IMR-90 (cell line): Measurements from ENCODE around the gene CNP. TPM values are rescaled to one million over a fixed set of nuclear protein-coding genes. Genes with fewer than 3 reads are reported as not detected.

Experiments
- ATAC-seq: fragments of 200-7000 bp; cut with Tn5 transposase; 2 replicates; pipeline ENCODE4 v1.9.1; 2020; ENCODE audit warnings: low read depth, mild to moderate bottlenecking, moderate library complexity
- BruUV-seq: library from RNA; stranded (reverse); fragments of 400-500 nt; replicated peaks from 2 replicates; lab custom pipeline; 2021; lab: Mats Ljungman, UMichigan
- CTCF ChIA-PET: fragments of 300-600 bp; formaldehyde crosslinking; extraction: SDS; loops from one replicate; lab custom pipeline; 2021; ENCODE audit warnings: antibody characterized with exemption; lab: Yijun Ruan, JAX
- POLR2A ChIA-PET: fragments of 300-600 bp; sonication (Branson Sonifier 250); formaldehyde crosslinking; loops from one replicate; lab custom pipeline; 2022; ENCODE audit warnings: antibody characterized with exemption; ENCODE audit not compliant: unreplicated experiment; lab: Charles Lee
- DNase-seq: peaks from one replicate; pipeline ENCODE4 v3.0.0; 2013
- H2AFZ ChIP-seq: replicated peaks from 2 replicates; pipeline ENCODE3; 2013; ENCODE audit warnings: low read length, mild to moderate bottlenecking; ENCODE audit not compliant: poor library complexity
- H2AK5ac ChIP-seq: 2 replicates; pipeline ENCODE4 v1.6.1; 2013; ENCODE audit warnings: low read depth, low read length, inconsistent platforms
- H2AK9ac ChIP-seq: replicated peaks from 2 replicates; pipeline ENCODE3; 2013; ENCODE audit warnings: mild to moderate bottlenecking, low read depth, low read length, moderate library complexity; ENCODE audit not compliant: poor library complexity
- H2BK120ac ChIP-seq: 2 replicates; pipeline ENCODE4 v1.6.1; 2013; ENCODE audit warnings: low read depth, low read length, inconsistent platforms
- H2BK15ac ChIP-seq: 3 replicates; pipeline ENCODE4 v1.6.1; 2013; ENCODE audit warnings: low read depth, low read length, inconsistent platforms
- H2BK20ac ChIP-seq: 2 replicates; pipeline ENCODE4 v1.6.1; 2013; ENCODE audit warnings: low read depth, mild to moderate bottlenecking, inconsistent platforms, low read length, moderate library complexity
- H2BK5ac ChIP-seq: 2 replicates; pipeline ENCODE4 v1.6.1; 2013; ENCODE audit warnings: mild to moderate bottlenecking, low read depth, low read length, inconsistent platforms; ENCODE audit not compliant: poor library complexity, severe bottlenecking
- H3K14ac ChIP-seq: replicated peaks from 2 replicates; pipeline ENCODE4 v1.6.1; 2013; ENCODE audit warnings: low read depth, low read length, inconsistent platforms
- H3K18ac ChIP-seq: 2 replicates; pipeline ENCODE4 v1.6.1; 2013; ENCODE audit warnings: low read depth, low read length, control low read depth
- H3K23ac ChIP-seq: 2 replicates; pipeline ENCODE4 v1.6.1; 2013; ENCODE audit warnings: low read depth, low read length, inconsistent platforms
- H3K27ac ChIP-seq: 2 replicates; pipeline ENCODE4 v1.5.1; 2013; ENCODE audit warnings: mild to moderate bottlenecking, control low read depth, low read length; ENCODE audit not compliant: insufficient read depth
- H3K27me3 ChIP-seq: 2 replicates; pipeline ENCODE4 v1.6.1; 2013; ENCODE audit warnings: low read length; ENCODE audit not compliant: control insufficient read depth, insufficient read depth
- H3K36me3 ChIP-seq: 2 replicates; pipeline ENCODE4 v1.6.1; 2013; ENCODE audit warnings: low read length, mixed read lengths; ENCODE audit not compliant: control insufficient read depth, insufficient read depth
- H3K4ac ChIP-seq: 2 replicates; pipeline ENCODE4 v1.6.1; 2013; ENCODE audit warnings: low read depth, low read length, inconsistent platforms
- H3K4me1 ChIP-seq: 2 replicates; pipeline ENCODE4 v1.6.1; 2013; ENCODE audit warnings: low read length, mixed read lengths; ENCODE audit not compliant: control insufficient read depth, insufficient read depth
- H3K4me2 ChIP-seq: 2 replicates; pipeline ENCODE4 v1.6.1; 2013; ENCODE audit warnings: low read depth, mild to moderate bottlenecking, control low read depth, low read length, moderate library complexity
- H3K4me3 ChIP-seq: 2 replicates; pipeline ENCODE4 v1.5.1; 2013; ENCODE audit warnings: low read depth, mild to moderate bottlenecking, control low read depth, low read length, moderate library complexity; ENCODE audit not compliant: insufficient read depth
- H3K56ac ChIP-seq: 2 replicates; pipeline ENCODE4 v1.6.1; 2013; ENCODE audit warnings: low read length, inconsistent platforms; ENCODE audit not compliant: insufficient read depth; ENCODE audit errors: extremely low read depth
- H3K79me1 ChIP-seq, 2 experiments: 2 replicates each; pipeline ENCODE4 v1.6.1; 2013; ENCODE audit warnings: low read length in 2 of 2, inconsistent platforms in 1 of 2, low read depth in 1 of 2
- H3K9ac ChIP-seq: 2 replicates; pipeline ENCODE4 v1.6.1; 2013; ENCODE audit warnings: low read depth, low read length, control low read depth
- H3K9me1 ChIP-seq: 2 replicates; pipeline ENCODE4 v1.6.1; 2013; ENCODE audit warnings: low read length, inconsistent platforms; ENCODE audit not compliant: insufficient read depth
- H3K9me3 ChIP-seq: 2 replicates; pipeline ENCODE4 v1.6.1; 2013; ENCODE audit warnings: low read length; ENCODE audit not compliant: control insufficient read depth, insufficient read depth
- H4K20me1 ChIP-seq: 2 replicates; pipeline ENCODE4 v1.6.1; 2013; ENCODE audit warnings: low read length, inconsistent platforms; ENCODE audit not compliant: insufficient read depth
- H4K5ac ChIP-seq: 2 replicates; pipeline ENCODE4 v1.6.1; 2013; ENCODE audit warnings: mild to moderate bottlenecking, low read depth, low read length, control low read depth
- H4K8ac ChIP-seq, 2 experiments: 2 replicates each; pipeline ENCODE4 v1.6.1; 2013; ENCODE audit warnings: low read depth in 2 of 2, low read length in 2 of 2, control low read depth in 1 of 2, inconsistent platforms in 1 of 2
- H4K91ac ChIP-seq: 2 replicates; pipeline ENCODE4 v1.6.1; 2013; ENCODE audit warnings: low read depth, low read length, inconsistent platforms; ENCODE audit not compliant: insufficient read depth
- CEBPB ChIP-seq: IDR thresholded peaks from 2 replicates; pipeline ENCODE4 v1.6.1; 2012; ENCODE audit warnings: low read depth, low read length, improper control_type of control experiment
- CHD1 ChIP-seq: IDR thresholded peaks from 2 replicates; pipeline ENCODE4 v1.6.1; 2012; ENCODE audit warnings: low read depth, low read length, improper control_type of control experiment
- FOS ChIP-seq: fragments of 150-350 bp; IDR thresholded peaks from 2 replicates; pipeline ENCODE4 v1.6.1; 2016; ENCODE audit warnings: low read depth, low read length
- MAFK ChIP-seq: IDR thresholded peaks from 2 replicates; pipeline ENCODE4 v1.6.1; 2012; ENCODE audit warnings: low read depth, low read length, improper control_type of control experiment
- MAZ ChIP-seq: IDR thresholded peaks from 2 replicates; pipeline ENCODE4 v1.6.1; 2012; ENCODE audit warnings: low read depth, mild to moderate bottlenecking, low read length, improper control_type of control experiment, moderate library complexity, borderline replicate concordance
- MXI1 ChIP-seq: IDR thresholded peaks from 2 replicates; pipeline ENCODE4 v1.6.1; 2012; ENCODE audit warnings: low read depth, mild to moderate bottlenecking, low read length, moderate library complexity, borderline replicate concordance
- NFE2L2 ChIP-seq: fragments of 150-350 bp; IDR thresholded peaks from 2 replicates; pipeline ENCODE4 v1.6.1; 2016; ENCODE audit warnings: low read depth, mild to moderate bottlenecking, low read length
- POLR2A ChIP-seq: IDR thresholded peaks from 2 replicates; pipeline ENCODE4 v1.6.1; 2012; ENCODE audit warnings: mild to moderate bottlenecking, low read depth, low read length
- RAD21 ChIP-seq: IDR thresholded peaks from 2 replicates; pipeline ENCODE4 v1.6.1; 2012; ENCODE audit warnings: low read length, improper control_type of control experiment
- RCOR1 ChIP-seq: IDR thresholded peaks from 2 replicates; pipeline ENCODE4 v1.6.1; 2012; ENCODE audit warnings: mild to moderate bottlenecking, low read length, improper control_type of control experiment; ENCODE audit not compliant: insufficient replicate concordance
- RFX5 ChIP-seq: IDR thresholded peaks from 2 replicates; pipeline ENCODE4 v1.8.0; 2012; ENCODE audit warnings: low read depth, mild to moderate bottlenecking, low read length, moderate library complexity
- SMC3 ChIP-seq: fragments of 150-350 bp; IDR thresholded peaks from 2 replicates; pipeline ENCODE4 v1.6.1; 2016; ENCODE audit warnings: low read depth, mild to moderate bottlenecking, antibody characterized with exemption, low read length, moderate library complexity
- USF2 ChIP-seq: fragments of 150-350 bp; IDR thresholded peaks from 2 replicates; pipeline ENCODE4 v1.6.1; 2017; ENCODE audit warnings: mild to moderate bottlenecking, antibody characterized with exemption, low read length, low read depth
- WGBS, 2 experiments: methylation state at CpG; one replicate each; pipeline versions ENCODE4 v1.1.5 to v1.1.7; 2013; ENCODE audit warnings: missing lambda C conversion rate in 2 of 2; ENCODE audit not compliant: insufficient read length in 1 of 2; ENCODE audit errors: extremely low coverage in 2 of 2; 5-methylcytosine and 5-hydroxymethylcytosine counted together
- dilution Hi-C: fragments of 300-500 bp; cut with HindIII; formaldehyde crosslinking; loops from one replicate; pipeline ENCODE4 v1.14.3; 2018; ENCODE audit warnings: low sequenced_read_pairs; ENCODE audit not compliant: unreplicated experiment
- in situ Hi-C: fragments of 300-500 bp; cut with MboI; formaldehyde crosslinking; loops from 3 replicates; pipeline ENCODE4 v1.14.3; 2019; ENCODE audit warnings: low sequenced_read_pairs, inconsistent platforms, mixed read lengths
- intact Hi-C: fragments of 100-400 bp; cut with micrococcal nuclease; formaldehyde crosslinking; loops from 2 replicates; pipeline ENCODE4 v1.10.0; 2022
- polyA plus RNA-seq, 3 experiments: library from polyadenylated mRNA; depleted of rRNA; stranded (reverse); fragments of >200 nt; gene quantifications; 2 replicates each; pipeline ENCODE4 v1.2.3, GENCODE V29; 2012; ENCODE audit warnings: low replicate concordance in 1 of 3
- total RNA-seq: library from RNA; depleted of rRNA; stranded (reverse); fragments of >200 nt; gene quantifications from 2 replicates; pipeline ENCODE4 v1.2.3, GENCODE V29; 2012
- TF ChIP-seq, protein P1 (sequence below): conservative IDR thresholded peaks from 2 replicates; pipeline ENCODE4 v1.5.1; 2012; ENCODE audit warnings: mild to moderate bottlenecking, low read depth, low read length, improper control_type of control experiment

CNP gene
- total and polyA plus RNA-seq, 2 of the 4 experiments (the other 2 are of a cell fraction), result 45.5 to 46.4 TPM

- Histone ChIP-seq H3K56ac (no peak overlapping the region), H3K14ac (peak overlapping the region; percentile 99; the same call in 1 of the 2 replicates), H3K79me1 (peaks cover 12 to 68% of the 10 kb centered on the region in 2 experiments), H2BK5ac (no peak overlapping the region), H4K8ac (no peak overlapping the region; a peak in 1 of 4 replicates), H3K9ac (peak overlapping the region; percentile 87), H2BK20ac (no peak overlapping the region), H3K4me1 (peaks cover 27% of the 10 kb centered on the region), H2BK120ac (no peak overlapping the region), H3K4me2 (peak overlapping the region; percentile 95), H3K36me3 (peaks cover 15% of the 10 kb centered on the region), H3K9me1 (peaks cover 39% of the 10 kb centered on the region), H3K23ac (peak overlapping the region; percentile 86), H3K27me3 (no peaks in the 10 kb centered on the region), H2BK15ac (no peak overlapping the region), H2AK5ac (no peak overlapping the region), H2AFZ (no peak overlapping the region), H3K4ac (no peak overlapping the region), H3K27ac (peak overlapping the region; percentile 5; the same call in 1 of the 2 replicates), H4K5ac (no peak overlapping the region), H3K18ac (no peak overlapping the region), H4K20me1 (peaks cover 61% of the 10 kb centered on the region), H3K9me3 (no peaks in the 10 kb centered on the region), H4K91ac (no peak overlapping the region), H2AK9ac (peak overlapping the region; percentile 1), H3K4me3 (peak overlapping the region; percentile 72; the same call in 1 of the 2 replicates)
- intact Hi-C loops (no loop called here), in situ Hi-C loops (no loop called here), dilution Hi-C loops (no loop called here)
- ChIA-PET CTCF (no interaction called here), POLR2A (no interaction called here)
- no peak for ATAC-seq
- DNase-seq, result peak; percentile 59
- BruUV-seq, result no TSS peak
- TF ChIP-seq CHD1 (no peak), NFE2L2 (no peak), MAZ (0 out of 2 replicates have a peak, but pooled peaks have one; percentile 19), RAD21 (no peak), MAFK (no peak), SMC3 (no peak), CEBPB (no peak), FOS (no peak), MXI1 (no peak), RCOR1 (no peak), POLR2A (peak; percentile 70; the same call in 1 of the 2 replicates), RFX5 (no peak), USF2 (no peak)
- TF ChIP-seq, protein P1, sequence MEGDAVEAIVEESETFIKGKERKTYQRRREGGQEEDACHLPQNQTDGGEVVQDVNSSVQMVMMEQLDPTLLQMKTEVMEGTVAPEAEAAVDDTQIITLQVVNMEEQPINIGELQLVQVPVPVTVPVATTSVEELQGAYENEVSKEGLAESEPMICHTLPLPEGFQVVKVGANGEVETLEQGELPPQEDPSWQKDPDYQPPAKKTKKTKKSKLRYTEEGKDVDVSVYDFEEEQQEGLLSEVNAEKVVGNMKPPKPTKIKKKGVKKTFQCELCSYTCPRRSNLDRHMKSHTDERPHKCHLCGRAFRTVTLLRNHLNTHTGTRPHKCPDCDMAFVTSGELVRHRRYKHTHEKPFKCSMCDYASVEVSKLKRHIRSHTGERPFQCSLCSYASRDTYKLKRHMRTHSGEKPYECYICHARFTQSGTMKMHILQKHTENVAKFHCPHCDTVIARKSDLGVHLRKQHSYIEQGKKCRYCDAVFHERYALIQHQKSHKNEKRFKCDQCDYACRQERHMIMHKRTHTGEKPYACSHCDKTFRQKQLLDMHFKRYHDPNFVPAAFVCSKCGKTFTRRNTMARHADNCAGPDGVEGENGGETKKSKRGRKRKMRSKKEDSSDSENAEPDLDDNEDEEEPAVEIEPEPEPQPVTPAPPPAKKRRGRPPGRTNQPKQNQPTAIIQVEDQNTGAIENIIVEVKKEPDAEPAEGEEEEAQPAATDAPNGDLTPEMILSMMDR, result no peak
- 43% methylated on average over 1 of the region's 4 CpGs; no CpG with 5 or more reads in 1 of the 2 experiments for WGBS, 2 experiments
Measured at GRCh38 chr17:41917192-41917591, 49.4 kb upstream of the CNP start.
